Activated CD4-positive, alpha-beta T cell treated with anti-CD3 and anti-CD28 coated beads, Interleukin-2, amount 10 ng/mL, durations not matched to agents 24 days and 14 days (primary cell): Measurements from ENCODE around the gene HS6ST2. TPM values are rescaled to one million over a fixed set of nuclear protein-coding genes. Genes with fewer than 3 reads are reported as not detected.

ENCODE experiments used
- DNase-seq: peaks from one replicate; pipeline ENCODE4 v3.0.0; 2022
- H3K27ac Mint-ChIP-seq: one replicate; pipeline ENCODE4 v1.8.0; 2022; ENCODE audit warnings: mild to moderate bottlenecking, mixed read lengths
- H3K27me3 Mint-ChIP-seq: one replicate; pipeline ENCODE4 v1.8.0; 2022; ENCODE audit warnings: mixed read lengths
- H3K36me3 Mint-ChIP-seq: one replicate; pipeline ENCODE4 v1.8.0; 2022; ENCODE audit warnings: low read depth, mild to moderate bottlenecking, mixed read lengths
- H3K4me1 Mint-ChIP-seq: one replicate; pipeline ENCODE4 v1.8.0; 2021; ENCODE audit warnings: mixed read lengths
- H3K4me3 Mint-ChIP-seq: one replicate; pipeline ENCODE4 v1.8.0; 2022; ENCODE audit warnings: mild to moderate bottlenecking, moderate library complexity, mixed read lengths
- H3K9me3 Mint-ChIP-seq: one replicate; pipeline ENCODE4 v1.8.0; 2021; ENCODE audit warnings: mixed read lengths
- intact Hi-C: fragments of 100-400 bp; cut with micrococcal nuclease; formaldehyde crosslinking; loops from one replicate; pipeline ENCODE4 v1.15.1; 2023
- total RNA-seq: library from RNA; stranded (reverse); gene quantifications from 2 replicates; pipeline ENCODE4 v1.2.3, GENCODE V29; 2022

The HS6ST2 gene
- total RNA-seq, 1 donor from 2014 or later = 1.2 TPM

DNA sequence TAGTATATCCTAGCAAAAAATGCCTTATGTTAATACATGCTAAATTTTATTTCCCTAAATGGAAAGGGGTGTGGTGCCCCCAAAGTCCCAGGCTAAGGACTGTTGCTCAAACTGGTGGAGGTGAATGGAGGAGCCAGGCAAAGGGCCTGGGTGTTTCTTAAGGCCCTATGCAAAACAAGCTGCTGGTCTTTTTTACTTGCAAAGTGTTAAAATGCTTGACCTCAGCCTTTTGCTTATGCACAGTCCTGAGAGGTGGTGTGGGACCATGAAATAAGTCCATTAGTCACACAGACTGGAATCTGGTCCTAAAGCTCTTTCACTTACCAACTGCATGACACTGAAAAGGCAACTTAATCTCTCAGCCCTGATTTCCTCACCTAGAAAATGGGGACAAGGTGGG lies 246.1 kb downstream of the HS6ST2 start:
- H3K27ac Mint-ChIP-seq = no peak overlapping the region
- H3K9me3 Mint-ChIP-seq = no peaks in the 10 kb centered on the region
- H3K4me1 Mint-ChIP-seq = no peaks in the 10 kb centered on the region
- H3K27me3 Mint-ChIP-seq = no peaks in the 10 kb centered on the region
- intact Hi-C loops = no loop called here
- no peaks in the 10 kb centered on the region for H3K36me3 Mint-ChIP-seq
- DNase-seq = no peak
- H3K4me3 Mint-ChIP-seq = no peak overlapping the region

DNA sequence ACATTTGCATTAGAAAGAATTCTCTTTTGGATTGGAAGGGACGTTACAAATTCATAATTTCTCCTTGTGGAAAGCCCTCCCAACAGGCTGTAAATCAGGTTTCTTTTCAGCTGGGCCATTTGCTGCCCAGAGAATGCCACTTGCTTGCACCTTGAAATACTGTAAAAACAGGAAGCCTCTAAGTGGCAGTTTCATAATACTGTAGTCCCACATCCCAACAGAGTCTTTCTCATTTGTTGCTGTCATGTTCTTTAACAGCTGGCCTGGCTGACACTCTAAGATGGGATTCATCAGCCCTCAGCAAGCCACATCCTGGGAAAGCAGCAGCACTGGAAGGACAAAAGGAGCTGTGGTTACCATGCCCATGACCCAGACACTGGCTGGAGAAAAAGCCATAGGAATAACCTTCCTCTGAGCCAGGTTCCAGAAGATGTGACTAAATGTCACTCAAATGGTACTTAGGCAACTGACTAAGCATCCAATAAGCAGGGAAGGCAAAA lies 247.7 kb downstream of the HS6ST2 start:
- intact Hi-C loops = no loop called here
- H3K27ac Mint-ChIP-seq = no peak overlapping the region
- no peak for DNase-seq

DNA sequence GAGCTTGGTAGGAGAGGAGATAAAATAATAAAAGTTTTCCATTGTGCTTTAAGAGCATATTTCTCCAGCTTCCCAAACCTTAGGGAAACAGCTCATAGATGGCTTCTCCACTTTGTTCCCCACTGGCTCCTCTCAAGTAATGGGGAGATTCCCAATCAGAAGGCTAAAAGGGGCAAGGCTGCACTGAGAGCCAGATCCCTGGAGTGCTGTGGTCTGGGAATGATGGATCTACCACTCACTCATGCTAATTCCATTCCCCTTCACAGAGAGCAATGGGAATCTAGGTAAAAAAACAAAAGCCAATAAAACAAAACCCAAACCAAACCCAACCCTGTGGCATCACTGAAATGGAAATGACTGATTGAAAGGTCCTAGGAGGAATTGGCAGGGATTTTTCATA lies 249.9 kb downstream of the HS6ST2 start:
- H3K27me3 Mint-ChIP-seq = peaks cover 2% of the 10 kb centered on the region
- intact Hi-C loops = no loop called here

More for the DNA sequence above, 247.7 kb downstream of the HS6ST2 start:
- no peaks in the 10 kb centered on the region for H3K27me3 Mint-ChIP-seq
- no peaks in the 10 kb centered on the region for H3K36me3 Mint-ChIP-seq
- H3K4me1 Mint-ChIP-seq = no peaks in the 10 kb centered on the region
- no peaks in the 10 kb centered on the region for H3K9me3 Mint-ChIP-seq
- no peak overlapping the region for H3K4me3 Mint-ChIP-seq

GRCh38 chrX:132704769-132705168 lies 253.7 kb downstream of the HS6ST2 start:
- H3K9me3 Mint-ChIP-seq = no peaks in the 10 kb centered on the region
- no peak overlapping the region for H3K4me3 Mint-ChIP-seq
- H3K27ac Mint-ChIP-seq = no peak overlapping the region
- intact Hi-C loops = no loop called here
- H3K27me3 Mint-ChIP-seq = peaks cover 3% of the 10 kb centered on the region
- no peaks in the 10 kb centered on the region for H3K4me1 Mint-ChIP-seq
- H3K36me3 Mint-ChIP-seq = no peaks in the 10 kb centered on the region
- no peak for DNase-seq

More for the DNA sequence above, 249.9 kb downstream of the HS6ST2 start:
- DNase-seq = no peak
- Mint-ChIP-seq H3K9me3 (no peaks in the 10 kb centered on the region), H3K36me3 (no peaks in the 10 kb centered on the region), H3K4me3 (no peak overlapping the region), H3K4me1 (no peaks in the 10 kb centered on the region), H3K27ac (no peak overlapping the region)

- Mint-ChIP-seq H3K27ac (no peak overlapping the region), H3K9me3 (no peaks in the 10 kb centered on the region), H3K36me3 (no peaks in the 10 kb centered on the region), H3K4me3 (no peak overlapping the region), H3K4me1 (no peaks in the 10 kb centered on the region), H3K27me3 (peaks cover 5% of the 10 kb centered on the region)
- no peak for DNase-seq
- intact Hi-C loops = no loop called here
These were observed 264.0 kb downstream of the HS6ST2 start for GRCh38 chrX:132694382-132694781.

GRCh38 chrX:132692526-132692925 lies 265.9 kb downstream of the HS6ST2 start:
- Mint-ChIP-seq H3K4me3 (no peak overlapping the region), H3K27ac (no peak overlapping the region), H3K36me3 (no peaks in the 10 kb centered on the region), H3K4me1 (no peaks in the 10 kb centered on the region), H3K9me3 (no peaks in the 10 kb centered on the region), H3K27me3 (peaks cover 5% of the 10 kb centered on the region)
- intact Hi-C loops = no loop called here
- no peak for DNase-seq

DNA sequence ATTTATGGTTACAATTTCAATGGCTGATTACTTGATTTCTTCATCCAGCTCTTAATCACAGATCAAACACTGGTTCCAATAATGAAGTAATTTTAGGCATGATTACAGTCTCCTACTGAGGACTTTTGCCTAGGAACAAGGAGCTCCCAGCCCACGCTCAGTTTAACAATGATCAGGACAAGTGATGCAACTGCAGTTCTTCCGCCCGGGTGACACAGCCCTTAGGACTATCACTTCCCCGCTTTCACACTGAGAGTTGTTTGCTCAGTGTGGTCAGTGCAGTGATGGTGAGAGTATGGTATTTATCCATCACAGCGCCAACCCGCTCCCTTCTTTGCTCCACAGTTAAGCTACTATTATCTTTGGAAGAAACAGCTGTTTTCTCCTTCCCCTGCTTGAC lies 266.4 kb downstream of the HS6ST2 start:
- Mint-ChIP-seq H3K4me1 (no peaks in the 10 kb centered on the region), H3K9me3 (no peaks in the 10 kb centered on the region), H3K27me3 (peaks cover 5% of the 10 kb centered on the region), H3K4me3 (no peak overlapping the region), H3K27ac (no peak overlapping the region), H3K36me3 (no peaks in the 10 kb centered on the region)
- intact Hi-C loops = no loop called here
- DNase-seq = no peak

DNA sequence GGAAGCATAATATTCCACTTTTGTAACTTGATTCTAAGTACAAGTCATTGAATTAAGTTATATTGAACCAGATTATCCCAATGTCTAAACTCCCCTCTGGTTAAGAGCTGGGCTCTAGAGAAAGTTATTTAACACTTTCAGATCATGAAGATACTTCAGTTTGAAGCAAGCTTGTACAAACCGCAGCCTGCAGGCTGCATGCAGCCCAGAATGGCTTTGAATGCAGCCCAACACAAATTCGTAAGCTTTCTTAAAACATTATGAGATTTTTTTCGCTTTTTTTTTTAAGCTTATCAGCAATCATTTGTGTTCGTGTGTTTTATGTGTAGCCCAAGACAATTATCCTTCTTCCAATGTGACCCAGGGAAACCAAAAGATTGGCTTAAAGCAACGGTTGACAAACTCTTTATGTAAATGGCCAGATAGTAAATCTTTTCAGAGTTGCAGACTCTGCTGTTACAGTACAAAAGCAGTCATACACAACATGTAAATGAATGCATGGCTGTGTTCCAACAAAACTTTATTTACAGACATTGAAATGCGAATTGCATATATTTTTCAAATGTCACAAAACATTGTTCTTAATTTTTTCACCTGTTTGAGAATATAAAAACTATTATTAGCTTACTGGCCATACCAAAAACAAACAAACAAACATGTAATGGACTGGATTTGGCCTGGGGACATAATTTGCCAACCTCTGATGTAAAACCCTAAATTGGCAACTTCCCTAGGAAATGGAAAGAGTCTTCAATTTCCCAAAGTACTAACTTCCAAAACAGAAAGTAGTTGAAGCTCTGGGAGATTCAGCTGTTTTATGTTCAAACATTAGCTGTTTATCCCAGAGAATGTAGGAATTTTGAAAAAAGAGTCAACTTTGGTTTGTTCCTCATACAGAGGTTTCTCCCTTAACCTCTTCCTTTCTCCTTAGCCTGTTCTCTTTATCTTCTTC lies 268.5 kb downstream of the HS6ST2 start:
- H3K4me1 Mint-ChIP-seq = no peaks in the 10 kb centered on the region
- H3K27ac Mint-ChIP-seq = no peak overlapping the region

GRCh38 chrX:132685276-132685675 lies 273.2 kb downstream of the HS6ST2 start:
- Mint-ChIP-seq H3K36me3 (no peaks in the 10 kb centered on the region), H3K27me3 (no peaks in the 10 kb centered on the region), H3K9me3 (peaks cover 2% of the 10 kb centered on the region), H3K4me1 (no peaks in the 10 kb centered on the region), H3K4me3 (no peak overlapping the region), H3K27ac (no peak overlapping the region)
- intact Hi-C loops = no loop called here
- no peak for DNase-seq

More for the DNA sequence above, 268.5 kb downstream of the HS6ST2 start:
- H3K4me3 Mint-ChIP-seq = no peak overlapping the region
- no peaks in the 10 kb centered on the region for H3K36me3 Mint-ChIP-seq
- no peaks in the 10 kb centered on the region for H3K9me3 Mint-ChIP-seq
- DNase-seq = no peak
- H3K27me3 Mint-ChIP-seq = peaks cover 3% of the 10 kb centered on the region
- intact Hi-C loops = no loop called here

DNA sequence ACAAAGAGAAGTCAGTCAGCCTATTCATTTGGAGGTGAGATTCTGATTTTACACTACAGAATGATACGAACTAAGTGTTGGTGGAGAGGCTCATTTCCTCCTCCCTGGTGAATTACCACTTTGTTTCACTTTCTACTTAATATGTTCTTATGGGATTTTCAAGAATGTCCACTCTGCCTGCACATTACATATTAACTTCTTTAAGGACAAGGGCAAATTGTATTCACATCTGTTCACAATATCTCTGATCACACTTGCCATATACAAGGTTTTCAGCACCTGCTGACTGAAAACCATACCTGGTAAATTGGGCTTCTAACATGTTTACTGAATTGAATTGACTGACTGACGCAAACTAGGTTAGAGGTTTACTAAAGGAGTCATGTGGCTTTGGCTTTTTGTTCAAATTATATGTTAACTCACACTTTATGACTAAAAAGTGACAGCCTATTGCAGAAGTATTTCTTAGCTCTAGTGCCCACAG lies 281.2 kb downstream of the HS6ST2 start:
- DNase-seq = no peak
- H3K27ac Mint-ChIP-seq = no peak overlapping the region
- H3K36me3 Mint-ChIP-seq = no peaks in the 10 kb centered on the region
- no peaks in the 10 kb centered on the region for H3K27me3 Mint-ChIP-seq
- intact Hi-C loops = no loop called here
- no peak overlapping the region for H3K4me3 Mint-ChIP-seq
- peaks cover 4% of the 10 kb centered on the region for H3K9me3 Mint-ChIP-seq
- H3K4me1 Mint-ChIP-seq = peaks cover 3% of the 10 kb centered on the region

DNA sequence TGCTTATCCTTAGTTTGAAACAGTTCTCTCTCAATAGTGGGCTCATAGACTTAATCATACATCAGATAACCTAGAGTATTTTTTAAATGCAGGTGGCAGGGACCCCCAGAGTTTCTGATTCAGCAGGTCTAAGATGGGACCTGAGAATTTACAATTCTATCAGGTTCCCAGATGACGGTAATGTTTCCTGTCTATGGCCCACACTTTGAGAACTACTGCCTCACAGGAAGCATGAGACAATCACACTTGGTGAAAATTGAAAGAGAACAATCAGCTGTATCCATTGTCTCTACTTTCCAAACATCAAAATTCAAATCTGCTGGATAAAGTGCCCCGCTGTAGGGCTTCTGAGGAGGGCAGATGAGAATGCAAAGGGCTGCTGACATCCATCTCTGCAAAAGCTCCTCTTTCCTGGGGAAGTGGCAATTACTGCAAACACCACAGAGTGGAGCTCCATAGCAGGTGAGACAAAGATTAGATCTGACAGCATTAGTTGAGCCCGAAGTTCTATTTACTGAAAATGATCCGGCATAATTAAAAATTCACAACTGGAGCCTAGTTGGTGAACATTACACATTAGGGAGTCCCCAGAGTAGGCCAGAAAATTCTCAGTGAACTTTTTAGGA lies 281.8 kb downstream of the HS6ST2 start:
- Mint-ChIP-seq H3K4me1 (peaks cover 3% of the 10 kb centered on the region), H3K4me3 (no peak overlapping the region), H3K27me3 (no peaks in the 10 kb centered on the region), H3K36me3 (no peaks in the 10 kb centered on the region), H3K27ac (no peak overlapping the region), H3K9me3 (peaks cover 4% of the 10 kb centered on the region)
- intact Hi-C loops = no loop called here
- peak; percentile 45 for DNase-seq

DNA sequence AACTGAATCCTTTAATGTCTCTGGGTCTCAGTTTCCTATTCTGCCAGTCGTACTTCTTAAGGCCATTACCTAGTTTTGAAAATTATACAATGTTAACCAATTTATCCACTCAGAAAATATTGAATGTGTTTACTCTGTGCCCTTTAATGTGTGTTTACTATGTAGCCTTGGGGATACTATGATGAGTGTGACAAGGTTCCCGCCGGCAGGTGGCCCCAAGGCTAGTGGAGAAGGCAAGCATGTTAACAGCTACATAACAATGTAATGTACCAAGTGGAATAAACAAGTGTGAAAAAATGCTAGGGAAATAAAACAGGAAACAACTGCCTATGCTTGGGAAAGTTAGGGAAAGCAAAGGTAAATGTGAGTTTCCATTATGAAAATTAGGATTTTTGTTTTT lies 282.3 kb downstream of the HS6ST2 start:
- no peak overlapping the region for H3K4me3 Mint-ChIP-seq
- no peak overlapping the region for H3K27ac Mint-ChIP-seq
- H3K4me1 Mint-ChIP-seq = peaks cover 3% of the 10 kb centered on the region
- DNase-seq = no peak
- no peaks in the 10 kb centered on the region for H3K27me3 Mint-ChIP-seq
- no peaks in the 10 kb centered on the region for H3K36me3 Mint-ChIP-seq
- peaks cover 4% of the 10 kb centered on the region for H3K9me3 Mint-ChIP-seq
- intact Hi-C loops = no loop called here

GRCh38 chrX:132673331-132673730 lies 285.1 kb downstream of the HS6ST2 start:
- intact Hi-C loops = no loop called here
- Mint-ChIP-seq H3K4me1 (peaks cover 3% of the 10 kb centered on the region), H3K9me3 (no peaks in the 10 kb centered on the region), H3K4me3 (no peak overlapping the region), H3K27me3 (peaks cover 3% of the 10 kb centered on the region), H3K27ac (no peak overlapping the region), H3K36me3 (no peaks in the 10 kb centered on the region)
- no peak for DNase-seq

DNA sequence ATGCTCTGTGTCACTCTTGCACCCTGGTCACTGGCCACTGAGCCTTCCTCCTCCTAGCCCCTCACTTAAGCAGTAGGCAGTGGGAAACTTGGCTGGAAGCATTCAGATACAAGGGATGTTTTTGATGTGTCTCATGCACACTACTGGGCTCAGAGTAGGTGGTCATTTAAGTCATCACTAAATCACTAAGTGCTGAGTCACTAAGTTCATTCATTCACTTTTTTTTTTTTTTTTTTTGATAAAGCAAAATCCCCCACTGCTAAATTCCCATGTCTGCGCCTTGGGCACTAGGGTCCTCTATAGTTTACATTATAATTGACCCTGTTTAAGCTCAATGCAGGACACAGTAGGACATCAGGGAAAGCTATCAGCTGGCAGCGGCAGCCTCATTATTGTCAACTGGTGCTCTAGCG lies 287.2 kb downstream of the HS6ST2 start:
- intact Hi-C loops = no loop called here
- DNase-seq = no peak
- peaks cover 5% of the 10 kb centered on the region for H3K27me3 Mint-ChIP-seq
- H3K4me3 Mint-ChIP-seq = no peak overlapping the region
- H3K27ac Mint-ChIP-seq = no peak overlapping the region
- H3K9me3 Mint-ChIP-seq = no peaks in the 10 kb centered on the region
- no peaks in the 10 kb centered on the region for H3K36me3 Mint-ChIP-seq
- H3K4me1 Mint-ChIP-seq = no peaks in the 10 kb centered on the region
